CD14-positive monocyte (primary cell): ENCODE data around the gene RPS29. TPM values are rescaled to one million over a fixed set of nuclear protein-coding genes. Genes with fewer than 3 reads are reported as not detected.

Experiments
- DNase-seq, 3 donors: peaks; one replicate each; pipeline ENCODE4 v3.0.0-alpha.2; 2011 to 2022
- H2AFZ ChIP-seq: 2 replicates; pipeline ENCODE4 v1.6.0; 2012; ENCODE audit warnings: mild to moderate bottlenecking, low read depth, low read length, inconsistent platforms; ENCODE audit not compliant: insufficient read depth, poor library complexity, severe bottlenecking
- H3K27ac ChIP-seq, 2 donors: 1 replicate in 1 of 2; 2 replicates in 1 of 2; pipeline ENCODE4 v1.5.1; 2012 to 2013; ENCODE audit warnings: low read length in 2 of 2, control low read depth in 1 of 2, inconsistent platforms in 1 of 2, low read depth in 1 of 2, mild to moderate bottlenecking in 1 of 2
- H3K27me3 ChIP-seq, 2 donors: one replicate each; pipeline versions ENCODE4 v1.6.0 to v1.6.1; 2011 to 2013; ENCODE audit warnings: low read length in 2 of 2; ENCODE audit not compliant: control insufficient read depth in 2 of 2, insufficient read depth in 2 of 2
- H3K36me3 ChIP-seq, 2 donors: replicated peaks in 1 of 2; 1 replicate in 1 of 2; 2 replicates in 1 of 2; pipeline versions ENCODE4 v1.5.1 to v1.6.1; 2012 to 2013; ENCODE audit warnings: low read length in 2 of 2, control low read depth in 1 of 2, inconsistent platforms in 1 of 2, mild to moderate bottlenecking in 1 of 2; ENCODE audit not compliant: insufficient read depth in 2 of 2, control insufficient read depth in 1 of 2
- H3K4me1 ChIP-seq, 2 donors: 1 replicate in 1 of 2; 2 replicates in 1 of 2; pipeline versions ENCODE4 v1.5.1 to v1.6.1; 2012 to 2013; ENCODE audit warnings: low read length in 2 of 2, control low read depth in 1 of 2, inconsistent platforms in 1 of 2, mild to moderate bottlenecking in 1 of 2, moderate library complexity in 1 of 2; ENCODE audit not compliant: insufficient read depth in 2 of 2, control insufficient read depth in 1 of 2
- H3K4me2 ChIP-seq: replicated peaks from 2 replicates; pipeline ENCODE3; 2012; ENCODE audit warnings: low read length, moderate library complexity, mild to moderate bottlenecking; ENCODE audit not compliant: poor library complexity, severe bottlenecking; ENCODE audit errors: extremely low read depth
- H3K4me3 ChIP-seq, 3 experiments: fragments of 200-600 bp in 1 of 3; sonication (generic) in 1 of 3; replicated peaks in 1 of 3; 1 replicate in 2 of 3; 2 replicates in 1 of 3; pipeline ENCODE4 v1.5.1; 2011 to 2013; ENCODE audit warnings: low read length in 3 of 3, mild to moderate bottlenecking in 3 of 3, control low read depth in 2 of 3, low read depth in 2 of 3, inconsistent platforms in 1 of 3, moderate library complexity in 1 of 3
- H3K79me2 ChIP-seq: 2 replicates; pipeline ENCODE4 v1.6.0; 2012; ENCODE audit warnings: mild to moderate bottlenecking, control low read depth, inconsistent platforms, low read length, moderate library complexity; ENCODE audit not compliant: insufficient read depth
- H3K9ac ChIP-seq: 2 replicates; pipeline ENCODE4 v1.6.0; 2017; ENCODE audit warnings: low read length, mild to moderate bottlenecking; ENCODE audit not compliant: insufficient read depth, poor library complexity, severe bottlenecking
- H3K9me3 ChIP-seq, 2 donors: replicated peaks in 1 of 2; 1 replicate in 1 of 2; 2 replicates in 1 of 2; pipeline versions ENCODE4 v1.5.1 to v1.6.1; 2012 to 2013; ENCODE audit warnings: low read length in 2 of 2, control low read depth in 1 of 2; ENCODE audit not compliant: control insufficient read depth in 1 of 2, insufficient read depth in 1 of 2
- H4K20me1 ChIP-seq: 2 replicates; pipeline ENCODE4 v1.6.0; 2012; ENCODE audit warnings: mild to moderate bottlenecking, low read length, control low read depth, moderate library complexity; ENCODE audit not compliant: insufficient read depth
- H3K27ac Mint-ChIP-seq, 7 donors: one replicate each; pipeline ENCODE4 v1.8.0; 2020; ENCODE audit warnings: mild to moderate bottlenecking in 7 of 7, mixed read lengths in 7 of 7, moderate library complexity in 6 of 7, inconsistent platforms in 2 of 7
- H3K27me3 Mint-ChIP-seq, 3 donors: one replicate each; pipeline ENCODE4 v1.8.0; 2021 to 2022; ENCODE audit warnings: low read depth in 3 of 3, mild to moderate bottlenecking in 3 of 3, mixed read lengths in 3 of 3, moderate library complexity in 3 of 3, inconsistent platforms in 1 of 3
- H3K36me3 Mint-ChIP-seq, 2 donors: one replicate each; pipeline ENCODE4 v1.8.0; 2020; ENCODE audit warnings: mixed read lengths in 2 of 2, inconsistent platforms in 1 of 2, mild to moderate bottlenecking in 1 of 2
- H3K4me1 Mint-ChIP-seq: one replicate; pipeline ENCODE4 v1.8.0; 2020; ENCODE audit warnings: mild to moderate bottlenecking, mixed read lengths
- H3K4me3 Mint-ChIP-seq, 2 donors: one replicate each; pipeline ENCODE4 v1.8.0; 2020; ENCODE audit warnings: mild to moderate bottlenecking in 2 of 2, mixed read lengths in 2 of 2, moderate library complexity in 1 of 2
- H3K9me3 Mint-ChIP-seq, 7 donors: one replicate each; pipeline ENCODE4 v1.8.0; 2020 to 2022; ENCODE audit warnings: mixed read lengths in 7 of 7, mild to moderate bottlenecking in 6 of 7, moderate library complexity in 6 of 7, inconsistent platforms in 2 of 7
- CTCF ChIP-seq: fragments of 200-600 bp; IDR thresholded peaks from one replicate; pipeline ENCODE4 v1.8.0; 2022; ENCODE audit warnings: antibody characterized with exemption, mild to moderate bottlenecking
- WGBS: methylation state at CpG from one replicate; pipeline ENCODE4 v1.1.5; 2013; ENCODE audit warnings: missing lambda C conversion rate; ENCODE audit not compliant: insufficient coverage; 5-methylcytosine and 5-hydroxymethylcytosine counted together
- intact Hi-C, 2 donors: fragments of 100-400 bp; cut with micrococcal nuclease; formaldehyde crosslinking; loops; one replicate each; pipeline versions ENCODE4 v1.15.0 to v1.15.1; 2023
- polyA plus RNA-seq, 3 donors: library from polyadenylated mRNA; depleted of rRNA in 1 of 3; unstranded in 2 of 3; stranded (reverse) in 1 of 3; fragments of 300-500 nt in 2 of 3; fragments of >200 nt in 1 of 3; fragmentation: Illumina TruSeq in 2 of 3; gene quantifications; 1 replicate in 2 of 3; 2 replicates in 1 of 3; pipeline ENCODE4 v1.2.3, GENCODE V29; 2012 to 2021

The RPS29 gene
- polyA plus RNA-seq, 3 donors, result 2,325 to 4,497 (median 2,965) TPM

GRCh38 chr14:49598485-49599300 is 12.5 kb upstream of the RPS29 start, which contains the start of gene LRR1:
Gene LRR1 (plus strand): TSS chr14:49598940. CDS start chr14:49599021, 81 bp downstream.
- no peak for TF ChIP-seq CTCF
- Histone ChIP-seq H4K20me1 (no peaks in the 10 kb centered on the region), H3K36me3 (peaks cover 0 to 12% of the 10 kb centered on the region in 2 donors), H3K9me3 (no peaks in the 10 kb centered on the region), H3K79me2 (peaks cover 60% of the 10 kb centered on the region), H3K27me3 (no peaks in the 10 kb centered on the region), H3K4me1 (peaks cover 11 to 19% of the 10 kb centered on the region in 2 donors), H3K4me3 (peak within 1 kb of the TSS; percentile 77 to 96 (median 84)), H2AFZ (peak within 1 kb of the TSS; percentile 98), H3K27ac (peak within 1 kb of the TSS; percentile 93 to 96), H3K4me2 (peak within 1 kb of the TSS; percentile 98), H3K9ac (peak within 1 kb of the TSS; percentile 95)
- peaks cover 2 to 7% (median 7%) of the 10 kb centered on the region in 3 donors for H3K27me3 Mint-ChIP-seq
- peaks cover 31% of the 10 kb centered on the region for H3K4me1 Mint-ChIP-seq
- H3K9me3 Mint-ChIP-seq, result no peaks in the 10 kb centered on the region
- under 1% methylated on average over 77 of the region's 77 CpGs for WGBS
- peak within 1 kb of the TSS; percentile 90 to 99 (median 97) for H3K27ac Mint-ChIP-seq
- H3K4me3 Mint-ChIP-seq, result peak within 1 kb of the TSS; percentile 98 to 99
- DNase-seq, result peak; percentile 76 to 79 (median 78)
- peaks cover 2 to 7% of the 10 kb centered on the region in 2 donors for H3K36me3 Mint-ChIP-seq
- intact Hi-C loops, result loop anchor here in 1 of 2 donors (2.0 to 5.0 kb wide), 2 partner anchors 14 to 34 kb away; no protein-coding TSS in a partner anchor

- Histone ChIP-seq H3K27me3 (no peaks in the 10 kb centered on the region), H3K79me2 (peaks cover 54% of the 10 kb centered on the region), H4K20me1 (no peaks in the 10 kb centered on the region), H3K9me3 (no peaks in the 10 kb centered on the region), H3K36me3 (peaks cover 0 to 10% of the 10 kb centered on the region in 2 donors), H3K27ac (peak overlapping the region; percentile 93 to 96), H2AFZ (peak overlapping the region; percentile 98), H3K4me2 (peak overlapping the region; percentile 98), H3K4me3 (peak overlapping the region; percentile 77 to 96 (median 84)), H3K9ac (peak overlapping the region; percentile 95), H3K4me1 (peaks cover 11 to 19% of the 10 kb centered on the region in 2 donors)
- Mint-ChIP-seq H3K4me1 (peaks cover 31% of the 10 kb centered on the region), H3K27me3 (peaks cover 2 to 7% (median 7%) of the 10 kb centered on the region in 3 donors), H3K4me3 (peak overlapping the region; percentile 98 to 99), H3K27ac (peak overlapping the region; percentile 90 to 99 (median 97)), H3K36me3 (peaks cover 2 to 7% of the 10 kb centered on the region in 2 donors), H3K9me3 (no peaks in the 10 kb centered on the region)
- intact Hi-C loops, result loop anchor here in 1 of 2 donors (2.0 to 5.0 kb wide), 2 partner anchors 13 to 34 kb away; no protein-coding TSS in a partner anchor
- DNase-seq, result peak in 1 of 3 donors; percentile 7
- 0% methylated on average over 14 of the region's 15 CpGs for WGBS
- no peak for TF ChIP-seq CTCF
Observed at GRCh38 chr14:49598189-49598484, 12.0 kb upstream of the RPS29 start.
